ENCODE measurements around the gene JAZF1. TPM values are rescaled to one million over a fixed set of nuclear protein-coding genes. Genes with fewer than 3 reads are reported as not detected.

JAZF1 gene
- total RNA-seq, 1 experiment from 2014 or later = 5.6 TPM

Other genes starting within 250 kb of the JAZF1 start
- gene CREB5, start 231.7 kb upstream of the JAZF1 start, total RNA-seq (2014; rRNA removed) = 6.5 and 9.0 TPM in 2 replicates

All from LHCN-M2 (cell line).